Skin of body (tissue), 2 donors: ENCODE measurements around the gene SCARB2. TPM values are rescaled to one million over a fixed set of nuclear protein-coding genes. Genes with fewer than 3 reads are reported as not detected.

Experiments
- DNase-seq: peaks from one replicate; lab custom pipeline; 2025; lab: John Stamatoyannopoulos, UW
- total RNA-seq: library from RNA; depleted of rRNA; stranded (reverse); fragments of >200 nt; gene quantifications from one replicate; pipeline ENCODE4 v1.2.3, GENCODE V29; 2014

The SCARB2 gene
- total RNA-seq, 1 donor from 2014 or later = 129 TPM

DNA sequence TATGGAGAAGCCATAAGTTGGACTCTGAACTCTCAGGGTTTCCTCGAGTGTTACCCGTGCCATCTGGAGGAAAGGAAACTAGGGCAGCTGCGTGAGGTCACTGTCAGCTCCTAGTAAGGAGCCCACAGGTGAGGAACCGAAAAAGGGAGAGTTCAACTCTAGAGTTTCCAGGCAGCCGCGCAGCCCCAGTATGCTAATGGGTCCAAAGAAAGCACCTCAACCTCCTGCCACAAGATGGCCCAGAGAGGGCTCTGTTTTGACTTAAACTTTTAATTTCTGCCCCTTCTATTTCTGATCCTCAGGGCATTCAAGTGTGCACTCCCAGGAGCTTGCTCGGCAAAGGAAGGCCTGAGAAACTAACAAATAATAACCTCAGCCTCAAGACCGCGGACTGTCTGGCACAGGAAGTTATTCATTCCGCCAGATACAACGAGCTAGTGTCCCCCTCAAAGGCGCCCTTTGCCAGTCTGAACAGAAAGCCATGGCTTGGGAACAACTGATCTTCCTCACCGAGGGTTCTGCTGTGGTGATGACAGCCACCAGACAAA is 13.9 kb downstream of the SCARB2 start:
- peak; percentile 9 for DNase-seq

GRCh38 chr4:76198411-76199237 is 15.0 kb downstream of the SCARB2 start:
- peak; percentile 71 for DNase-seq

GRCh38 chr4:76197971-76198410 is 15.6 kb downstream of the SCARB2 start:
- DNase-seq = peak; percentile 55

GRCh38 chr4:76197031-76197743 is 16.4 kb downstream of the SCARB2 start:
- no peak for DNase-seq

- DNase-seq = no peak
Measured at GRCh38 chr4:76196376-76196775, 17.2 kb downstream of the SCARB2 start.

DNA sequence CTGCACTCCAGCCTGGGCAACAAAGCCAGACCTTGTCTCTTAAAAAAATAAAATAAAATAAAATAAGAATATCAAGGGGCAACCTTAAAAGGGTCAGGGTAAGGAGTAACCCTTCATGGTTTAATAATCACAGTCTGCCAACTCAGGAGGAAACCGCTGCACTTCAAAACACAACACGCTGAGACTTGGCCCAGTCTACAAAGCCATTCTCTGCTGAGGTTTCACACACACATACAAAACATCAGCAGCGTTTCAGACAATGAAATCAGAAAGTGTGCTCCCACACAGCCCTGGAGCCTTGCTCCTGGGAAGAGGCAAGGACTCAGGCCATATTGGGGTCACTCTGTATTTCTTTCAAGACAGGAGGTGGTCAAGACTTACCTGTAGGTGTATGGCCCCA is 18.3 kb downstream of the SCARB2 start:
- no peak for DNase-seq

GRCh38 chr4:76194325-76194724 is 19.3 kb downstream of the SCARB2 start:
- DNase-seq = no peak

GRCh38 chr4:76192236-76192635 is 21.4 kb downstream of the SCARB2 start:
- no peak for DNase-seq

- DNase-seq = no peak
Measured at GRCh38 chr4:76188557-76188956, 25.1 kb downstream of the SCARB2 start.

DNA sequence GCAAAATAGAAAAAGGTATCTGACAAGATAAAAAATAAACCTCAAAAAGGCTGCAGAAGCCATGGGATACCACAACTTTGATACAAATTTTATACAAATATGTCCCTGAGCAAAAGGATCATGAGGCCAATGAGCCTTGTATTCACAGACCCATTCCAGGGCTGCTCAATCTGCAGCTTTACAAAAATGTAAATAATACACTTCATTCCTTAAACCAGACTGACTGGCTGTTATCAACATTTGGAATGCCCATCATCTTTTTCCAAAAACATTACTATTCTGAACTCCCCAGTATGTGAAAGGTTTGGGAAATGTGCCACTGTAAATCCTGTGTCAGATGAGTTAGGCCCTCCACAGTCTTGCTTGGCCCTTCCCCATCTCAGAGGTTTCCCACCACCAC is 25.5 kb downstream of the SCARB2 start:
- no peak for DNase-seq

DNA sequence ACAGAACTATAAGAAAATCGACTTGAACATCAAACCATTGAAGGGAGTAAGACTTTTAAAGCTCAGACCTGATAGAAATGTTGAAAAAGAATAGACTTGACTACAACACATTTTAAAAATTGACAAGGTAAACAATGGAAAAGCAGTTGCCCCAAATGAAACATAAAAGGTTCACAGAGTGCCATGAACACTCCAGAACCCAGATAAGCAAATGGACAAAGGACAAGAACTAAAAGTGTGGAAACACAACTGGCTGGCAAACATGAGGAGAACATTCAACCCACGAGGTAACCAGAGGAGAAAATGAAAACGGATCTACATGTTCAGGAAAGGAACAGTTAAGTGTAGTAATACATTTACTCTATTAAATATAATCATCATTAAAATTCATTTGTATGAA is 26.5 kb downstream of the SCARB2 start:
- no peak for DNase-seq

DNA sequence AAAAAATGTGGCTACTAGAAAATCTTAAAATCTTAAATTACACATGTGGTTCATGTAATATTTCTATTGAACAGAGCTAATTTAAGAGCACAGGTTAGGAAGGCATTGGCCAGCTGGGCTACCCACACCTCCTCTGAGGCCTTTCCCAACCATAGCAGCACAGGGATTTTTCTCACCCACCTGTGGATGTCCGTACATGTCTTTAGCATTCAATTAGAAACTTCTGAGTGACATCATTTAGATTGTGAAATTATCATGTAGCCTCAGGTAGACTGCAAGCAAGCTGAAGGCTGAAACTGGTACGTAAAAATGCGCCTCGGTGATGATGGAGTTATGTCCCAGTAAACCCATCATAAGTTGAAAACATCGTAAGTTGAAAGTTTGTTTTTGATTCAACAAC is 31.2 kb downstream of the SCARB2 start:
- no peak for DNase-seq

GRCh38 chr4:76179398-76180318 is 34.0 kb downstream of the SCARB2 start:
- DNase-seq = no peak

- no peak for DNase-seq
Measured at GRCh38 chr4:76178296-76178695, 35.3 kb downstream of the SCARB2 start.

DNA sequence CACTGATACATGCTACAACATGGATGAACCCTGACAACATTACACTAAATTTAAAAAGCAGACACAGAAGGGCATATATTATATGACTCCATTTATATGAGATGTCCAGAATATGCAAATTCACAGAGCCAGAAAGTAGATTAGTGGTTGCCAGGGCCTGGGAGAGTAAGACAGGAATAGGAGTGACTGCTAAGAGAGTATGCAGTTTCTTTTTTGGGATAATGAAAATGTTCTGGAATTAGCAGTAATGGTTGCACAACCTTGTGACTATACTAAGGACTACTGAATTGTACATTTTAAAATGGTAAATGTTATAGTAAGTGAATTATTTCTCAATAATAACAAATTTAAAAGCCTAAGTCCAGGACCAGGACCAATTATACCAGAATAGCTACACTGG is 35.9 kb downstream of the SCARB2 start:
- no peak for DNase-seq

GRCh38 chr4:76175336-76175735 is 38.3 kb downstream of the SCARB2 start:
- no peak for DNase-seq

DNA sequence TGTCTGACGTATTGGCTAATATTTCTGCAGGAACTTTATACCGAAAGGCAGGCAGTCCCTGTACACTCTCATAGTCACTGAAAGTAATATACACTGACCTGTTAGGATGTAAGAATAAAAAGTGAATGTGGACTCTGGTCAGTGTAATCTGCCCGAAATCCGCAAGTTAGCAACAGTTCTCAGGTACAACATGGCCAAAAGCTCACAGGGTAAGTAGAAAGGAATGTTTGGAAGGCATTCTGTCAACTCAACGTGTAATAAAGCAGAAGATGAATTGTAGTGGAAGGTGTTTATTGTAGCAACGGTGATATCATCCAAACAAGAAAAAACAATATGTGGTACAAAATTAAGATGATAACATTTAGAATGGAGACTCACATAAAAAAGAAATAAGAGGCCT is 39.4 kb downstream of the SCARB2 start:
- no peak for DNase-seq

GRCh38 chr4:76168688-76169087 is 44.9 kb downstream of the SCARB2 start:
- no peak for DNase-seq

DNA sequence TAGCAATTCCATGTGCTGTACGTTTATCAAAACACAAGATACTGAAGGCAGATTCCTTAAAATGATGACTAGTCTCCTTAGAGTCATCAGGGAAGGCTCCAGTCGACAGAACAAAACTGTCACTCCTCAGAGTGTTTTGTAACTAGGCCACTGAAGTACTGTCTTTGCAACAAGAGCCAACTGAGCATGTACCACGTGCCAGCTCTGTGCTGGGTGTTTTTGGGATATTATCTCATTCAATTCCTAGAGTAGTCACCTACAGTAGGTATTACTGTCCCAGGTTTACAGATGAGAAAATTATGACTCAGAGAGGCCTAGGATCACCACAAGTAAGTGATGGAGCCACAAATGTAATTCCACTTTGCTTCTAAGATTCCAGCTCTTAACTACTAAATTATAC is 47.1 kb downstream of the SCARB2 start:
- DNase-seq = no peak

GRCh38 chr4:76160355-76160754 is 53.3 kb downstream of the SCARB2 start:
- DNase-seq = no peak

GRCh38 chr4:76156635-76157034 is 57.0 kb downstream of the SCARB2 start:
- no peak for DNase-seq
